GM18867 (cell line): ENCODE measurements around the gene OR2T2.
"Not testable (repeated sequence)": the region's sequence is repeated elsewhere in the genome, so short reads cannot be mapped to it uniquely, and the experiment has no call there.

Experiments used
- ATAC-seq: cut with Tn5 transposase; IDR thresholded peaks from one replicate; pipeline ENCODE4 v1.9.1; 2021; ENCODE audit warnings: mild to moderate bottlenecking, moderate library complexity; ENCODE audit not compliant: unreplicated experiment

The OR2T2 gene, protein sequence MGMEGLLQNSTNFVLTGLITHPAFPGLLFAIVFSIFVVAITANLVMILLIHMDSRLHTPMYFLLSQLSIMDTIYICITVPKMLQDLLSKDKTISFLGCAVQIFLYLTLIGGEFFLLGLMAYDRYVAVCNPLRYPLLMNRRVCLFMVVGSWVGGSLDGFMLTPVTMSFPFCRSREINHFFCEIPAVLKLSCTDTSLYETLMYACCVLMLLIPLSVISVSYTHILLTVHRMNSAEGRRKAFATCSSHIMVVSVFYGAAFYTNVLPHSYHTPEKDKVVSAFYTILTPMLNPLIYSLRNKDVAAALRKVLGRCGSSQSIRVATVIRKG

DNA sequence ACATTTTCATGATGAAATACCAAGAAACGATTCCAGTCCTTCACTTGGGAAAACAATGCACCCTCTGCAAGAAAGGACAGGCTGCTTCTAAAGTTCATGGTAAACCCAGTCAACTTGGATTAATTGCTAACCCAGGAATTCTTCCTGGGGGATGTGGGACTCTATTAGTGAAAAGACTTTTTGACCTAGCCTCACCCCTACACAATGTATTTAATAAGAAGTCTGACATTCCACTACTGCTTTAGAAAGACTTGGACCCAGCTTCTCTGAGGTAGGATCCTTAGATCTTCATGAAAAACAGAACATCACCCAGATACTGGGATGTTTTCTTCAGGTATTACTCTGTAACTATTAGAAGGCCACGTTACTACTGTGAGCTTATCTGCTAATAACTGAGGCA is at the start of gene OR2T2:
Gene OR2T2, plus strand, starts transcription at position 239 of the 400 bp plus-strand sequence. CDS start 7,161 bp downstream, outside the sequence.
- ATAC-seq = not testable (repeated sequence)

DNA sequence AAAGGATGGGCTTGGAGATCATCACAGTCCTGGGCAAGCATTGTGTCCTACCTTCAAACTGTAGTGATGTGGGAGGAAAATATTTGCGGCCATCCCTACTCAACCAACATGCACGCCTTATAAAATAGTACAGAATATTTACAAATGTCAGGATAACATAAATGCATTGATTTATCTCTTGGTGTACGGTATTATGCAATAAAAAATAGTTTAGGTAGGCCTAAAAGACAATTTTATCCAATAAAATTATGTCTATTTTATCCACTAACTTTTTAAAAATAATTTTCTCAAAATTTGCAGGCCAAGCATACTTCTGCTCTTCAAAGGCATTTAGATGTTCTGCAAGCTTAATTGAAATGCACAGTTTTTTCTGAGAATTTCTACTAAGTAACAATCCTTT is 42.7 kb upstream of the OR2T2 start, which contains the start of gene OR2T1:
Gene OR2T1, plus strand, starts transcription at position 301 of the 400 bp plus-strand sequence. CDS start 3,100 bp downstream, outside the sequence.
- no peak for ATAC-seq

DNA sequence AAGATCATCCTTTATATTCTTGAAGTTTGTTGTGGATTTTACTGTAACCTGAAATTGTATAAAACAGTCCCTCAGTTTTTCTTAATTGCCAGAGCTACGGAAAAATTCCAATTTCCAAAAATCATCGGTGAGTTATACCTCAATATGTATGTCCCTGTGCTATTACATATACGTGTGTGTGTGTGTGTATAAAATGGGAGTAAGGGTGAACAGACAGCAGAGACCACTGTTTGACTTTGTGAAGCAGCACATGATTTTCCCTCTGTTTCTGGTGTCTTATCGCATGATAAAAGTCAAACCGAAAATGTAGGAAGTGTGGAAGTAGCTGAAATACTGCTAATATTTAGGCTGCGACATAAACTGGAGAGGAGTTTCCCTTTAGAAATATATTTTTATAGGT is 41.4 kb upstream of the OR2T2 start:
- ATAC-seq = no peak

DNA sequence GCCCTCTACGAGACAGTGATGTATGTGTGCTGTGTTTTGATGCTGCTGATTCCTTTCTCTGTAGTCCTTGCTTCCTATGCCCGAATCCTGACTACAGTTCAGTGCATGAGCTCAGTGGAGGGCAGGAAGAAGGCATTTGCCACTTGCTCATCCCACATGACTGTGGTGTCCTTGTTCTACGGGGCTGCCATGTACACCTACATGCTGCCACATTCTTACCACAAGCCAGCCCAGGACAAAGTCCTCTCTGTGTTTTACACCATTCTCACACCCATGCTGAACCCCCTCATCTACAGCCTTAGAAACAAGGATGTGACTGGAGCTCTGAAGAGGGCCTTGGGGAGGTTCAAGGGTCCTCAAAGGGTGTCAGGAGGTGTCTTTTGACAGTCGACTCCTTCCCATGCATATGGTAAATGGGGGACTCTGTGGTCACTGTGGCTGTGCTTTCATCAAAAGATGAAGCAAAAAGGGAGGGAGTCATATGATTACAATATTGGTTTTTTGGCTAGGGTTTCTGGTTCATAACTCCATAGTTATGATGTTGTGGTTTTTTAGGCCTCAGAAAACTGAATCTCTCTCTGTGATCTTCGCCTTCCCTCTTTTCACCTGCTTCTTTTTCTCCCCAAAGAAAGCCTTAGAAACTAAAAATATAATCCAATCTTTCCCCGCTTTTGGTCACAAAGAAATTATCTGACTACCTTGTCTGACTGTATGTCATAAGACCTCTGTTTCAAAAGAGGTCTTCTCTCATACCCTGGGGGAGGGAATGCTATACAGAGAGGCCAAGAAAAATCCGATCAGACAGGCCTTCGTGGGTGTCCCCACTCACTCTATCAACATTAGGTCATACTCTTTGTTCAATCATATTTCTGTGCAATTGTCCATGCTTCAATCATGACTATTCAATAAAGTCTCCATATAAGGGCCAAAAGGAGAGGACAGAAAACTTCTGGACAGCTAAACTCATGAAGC is 38.4 kb upstream of the OR2T2 start:
- peak; percentile 73 for ATAC-seq

DNA sequence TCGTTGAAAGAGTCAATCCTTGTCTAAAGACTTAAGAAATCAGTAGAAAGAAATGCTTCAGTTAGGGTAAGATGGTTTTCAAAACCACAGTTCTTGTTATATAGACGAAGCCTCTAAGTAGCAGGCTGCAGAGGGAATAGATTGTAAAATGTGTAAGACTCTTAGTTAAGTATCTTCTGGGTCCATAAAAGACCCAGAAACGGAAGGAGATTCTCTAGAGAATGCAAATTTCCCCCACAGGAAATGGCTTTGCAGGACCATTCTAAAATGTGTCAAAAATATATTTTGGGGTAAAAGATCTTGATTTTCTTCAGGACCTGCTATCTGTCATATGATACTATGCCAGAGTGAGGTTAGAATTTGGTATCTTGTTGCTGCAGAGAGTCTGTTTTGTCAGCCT is 29.2 kb upstream of the OR2T2 start:
- peak; percentile 44 for ATAC-seq

DNA sequence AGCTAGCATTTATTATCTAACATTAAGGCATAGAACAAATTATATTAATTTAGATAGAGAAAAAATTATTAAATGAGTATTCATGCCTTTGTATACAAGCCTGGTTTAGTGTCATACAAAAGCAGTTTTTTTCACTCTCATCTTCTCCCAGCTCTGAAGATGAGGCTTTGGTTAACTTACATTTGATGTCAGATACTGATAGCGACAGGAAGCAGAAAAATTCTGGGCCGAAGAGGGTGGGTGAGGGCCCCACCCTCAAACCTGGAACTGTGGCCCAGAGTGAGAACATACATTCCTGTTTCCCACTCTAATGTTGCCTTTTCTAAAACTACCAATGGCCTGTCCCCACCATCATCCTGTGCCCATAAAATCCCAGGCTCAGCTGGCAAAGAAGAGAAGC is 27.6 kb upstream of the OR2T2 start:
- no peak for ATAC-seq

DNA sequence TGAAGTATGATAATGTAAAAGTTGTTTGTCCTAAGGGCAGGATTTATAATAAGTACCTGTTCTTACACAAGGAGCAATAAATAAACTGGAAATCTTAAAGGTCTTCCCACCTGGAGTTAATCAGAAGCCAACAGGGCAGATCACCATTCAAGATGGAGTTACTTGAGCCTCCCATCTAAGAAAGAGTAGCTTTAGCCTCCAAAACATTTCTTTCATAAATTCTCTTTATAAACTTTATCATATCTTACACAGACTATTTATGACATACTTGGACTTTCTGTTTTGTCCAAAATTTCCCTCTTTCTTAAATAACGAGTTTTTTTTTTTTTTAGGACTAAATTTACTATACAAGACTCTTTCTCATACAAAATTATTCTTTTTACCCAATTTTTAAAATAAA is 24.1 kb upstream of the OR2T2 start:
- no peak for ATAC-seq

DNA sequence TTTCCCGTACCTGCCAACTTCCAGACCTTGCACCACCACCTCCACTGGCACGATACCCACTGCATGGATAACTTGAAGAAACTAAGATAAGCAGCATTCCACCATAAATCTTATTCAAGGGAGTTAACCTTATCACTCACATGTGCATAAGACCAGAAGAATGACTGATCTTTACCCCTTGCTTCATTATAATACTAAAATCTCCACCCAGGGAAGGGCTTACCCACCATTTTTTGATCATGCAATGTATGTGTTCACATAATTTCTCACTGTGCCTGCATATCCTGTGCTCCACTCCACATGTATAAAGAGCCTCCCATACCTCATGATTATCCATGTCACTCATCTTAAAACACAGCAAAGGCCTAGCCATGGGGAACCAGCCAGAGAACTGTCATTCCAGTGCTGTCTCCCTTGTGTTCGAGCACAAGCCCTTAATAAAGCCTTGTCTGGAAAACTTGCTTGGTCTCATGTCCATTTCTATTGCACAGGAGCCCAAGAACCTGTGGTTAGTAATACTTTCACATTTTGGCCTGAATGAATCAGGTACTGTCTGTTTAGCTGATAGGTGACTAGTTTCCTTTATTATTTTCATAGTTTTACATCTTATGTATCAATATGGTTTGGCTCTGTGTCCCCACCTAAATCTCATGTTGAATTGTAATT is 17.8 kb upstream of the OR2T2 start:
- ATAC-seq = peak; percentile 43

DNA sequence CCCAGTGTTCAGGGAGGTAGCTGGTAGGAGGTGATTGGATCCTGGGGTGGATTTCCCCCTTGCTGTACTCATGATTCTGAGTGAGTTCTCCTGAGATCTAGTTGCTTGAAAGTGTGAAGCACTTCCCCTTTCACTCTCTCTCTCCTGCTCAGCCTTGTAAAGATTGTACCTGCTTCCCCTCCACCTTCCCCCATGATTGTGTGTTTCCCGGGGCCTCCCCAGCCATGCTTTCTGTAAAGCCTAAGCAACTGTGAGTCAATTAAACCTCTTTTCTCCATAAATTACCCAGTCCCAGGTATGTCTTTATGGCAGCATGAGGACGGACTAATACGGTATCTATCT is 17.3 kb upstream of the OR2T2 start:
- ATAC-seq = peak; percentile 81

DNA sequence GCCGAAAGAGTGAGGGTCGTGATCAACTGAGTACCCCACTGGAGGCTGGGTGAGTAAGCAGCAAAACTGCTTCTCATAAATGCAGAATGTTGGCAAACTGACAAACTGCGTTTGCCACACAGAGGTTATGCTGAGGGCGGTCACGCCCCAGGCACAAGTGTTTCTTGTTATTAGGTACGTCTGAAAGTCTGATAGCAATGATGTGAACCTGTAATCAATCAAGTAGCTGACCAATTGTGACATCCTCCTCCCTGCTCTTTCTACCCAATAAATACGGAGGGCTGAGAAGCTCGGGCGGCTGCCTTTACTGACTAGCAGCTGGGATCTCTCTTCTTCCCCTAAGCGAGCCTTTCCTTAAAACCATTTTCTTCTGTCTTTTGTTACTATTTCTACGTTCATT is 13.8 kb upstream of the OR2T2 start:
- ATAC-seq = peak; percentile 41

DNA sequence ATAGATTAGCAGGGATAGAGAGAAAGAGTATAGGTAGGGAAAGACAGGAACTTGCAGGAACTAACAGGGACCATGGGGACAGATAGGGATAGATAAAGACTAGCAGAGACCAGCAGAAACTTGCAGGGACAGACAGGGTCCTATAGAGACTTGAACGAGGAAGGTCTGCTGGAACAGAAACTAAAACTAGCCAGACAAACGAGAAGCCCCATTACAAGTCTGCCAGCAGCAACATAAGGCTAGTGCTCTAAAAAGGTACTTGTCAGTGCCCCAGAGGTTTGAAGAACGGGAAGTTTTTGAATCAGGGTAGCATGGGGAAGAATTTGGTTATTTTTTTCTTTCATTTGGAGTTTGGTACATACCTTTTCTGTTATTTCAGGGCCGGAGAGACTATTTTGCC is 13.2 kb upstream of the OR2T2 start:
- peak; percentile 59 for ATAC-seq

DNA sequence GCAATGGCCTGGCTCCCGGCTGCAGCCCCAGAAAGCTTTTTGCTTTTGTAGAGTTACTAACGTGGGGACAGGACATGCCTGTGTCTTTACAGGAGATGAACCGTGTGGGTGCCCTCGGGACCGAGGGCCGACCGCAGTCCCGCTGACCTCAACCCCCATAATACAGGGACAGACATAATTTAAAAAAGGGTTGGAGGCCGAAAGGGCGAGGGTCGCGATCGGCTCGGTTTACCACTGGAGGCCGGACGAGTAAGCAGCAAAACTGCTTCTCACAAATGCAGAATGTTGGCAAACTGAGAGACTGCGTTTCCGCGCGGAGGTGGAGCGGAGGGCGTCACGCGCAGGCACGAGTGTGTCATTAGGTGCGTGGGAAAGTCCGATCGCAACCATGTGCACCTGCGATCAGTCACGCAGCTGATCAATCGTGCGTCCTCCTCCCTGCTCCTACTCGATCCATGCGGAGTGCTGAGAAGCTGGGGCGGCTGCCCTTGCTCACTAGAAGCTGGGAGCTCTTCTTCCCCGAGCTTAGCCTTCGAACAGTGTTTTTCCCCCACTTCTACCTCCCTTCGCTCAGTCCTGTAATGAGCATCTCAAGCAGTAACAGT is 11.5 kb upstream of the OR2T2 start:
- ATAC-seq = not testable (repeated sequence)

DNA sequence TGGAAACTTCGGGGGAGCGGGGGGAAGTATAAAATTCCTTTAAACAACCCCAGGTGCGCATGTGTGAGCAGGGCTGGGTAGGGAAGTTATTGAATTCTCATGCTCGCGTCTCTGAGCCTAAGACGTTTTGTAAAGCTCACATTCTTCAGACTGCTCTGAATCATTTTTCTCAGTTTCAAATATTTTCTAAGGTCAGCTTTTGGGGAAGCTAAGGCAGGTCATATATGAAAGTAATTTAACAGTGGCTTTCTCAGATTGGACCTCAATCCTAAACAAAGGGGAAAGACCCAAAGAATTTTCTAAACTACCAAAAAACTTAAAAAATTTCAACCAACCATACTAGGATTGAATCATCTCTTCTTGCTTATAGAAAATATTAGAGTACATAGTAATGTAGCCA is 10.5 kb upstream of the OR2T2 start:
- ATAC-seq = not testable (repeated sequence)

DNA sequence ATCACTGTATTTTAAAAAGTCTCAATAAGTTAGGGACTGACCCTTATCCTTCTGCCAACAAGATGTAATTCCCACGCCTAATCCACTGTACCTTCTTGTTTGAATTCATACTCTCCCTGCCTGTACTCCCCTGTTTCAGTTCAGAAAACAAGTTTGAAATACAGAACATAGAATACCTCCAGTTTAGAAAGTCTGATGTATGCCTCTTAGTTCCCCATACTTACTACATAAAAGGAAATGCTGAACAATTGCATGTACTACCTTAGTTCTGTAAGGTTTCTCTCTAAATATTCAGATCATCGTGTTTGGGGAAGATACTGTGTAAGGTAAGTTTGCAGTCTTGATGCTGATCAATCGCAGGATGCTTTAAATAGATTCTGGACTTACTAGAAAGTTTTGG is 9.1 kb upstream of the OR2T2 start:
- peak; percentile 41 for ATAC-seq

DNA sequence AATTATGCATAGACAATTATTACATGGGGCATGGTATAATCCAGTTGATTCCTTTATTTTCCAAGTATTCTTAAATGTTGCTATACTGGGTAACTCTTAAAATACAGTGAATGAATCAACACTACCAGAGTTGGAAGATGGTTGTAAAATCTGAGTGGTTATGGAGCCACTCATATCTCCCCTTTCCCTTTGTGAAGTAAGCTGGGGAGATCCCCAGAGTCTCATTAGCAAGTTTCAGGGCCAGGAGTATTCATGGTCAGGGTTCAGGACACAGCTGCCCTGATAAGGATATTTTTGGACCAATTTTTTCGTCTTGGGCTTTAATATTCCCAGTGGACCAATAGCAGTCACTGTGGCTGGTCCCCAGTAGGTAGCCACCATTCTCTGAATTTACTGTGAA is 6.8 kb upstream of the OR2T2 start:
- not testable (repeated sequence) for ATAC-seq

DNA sequence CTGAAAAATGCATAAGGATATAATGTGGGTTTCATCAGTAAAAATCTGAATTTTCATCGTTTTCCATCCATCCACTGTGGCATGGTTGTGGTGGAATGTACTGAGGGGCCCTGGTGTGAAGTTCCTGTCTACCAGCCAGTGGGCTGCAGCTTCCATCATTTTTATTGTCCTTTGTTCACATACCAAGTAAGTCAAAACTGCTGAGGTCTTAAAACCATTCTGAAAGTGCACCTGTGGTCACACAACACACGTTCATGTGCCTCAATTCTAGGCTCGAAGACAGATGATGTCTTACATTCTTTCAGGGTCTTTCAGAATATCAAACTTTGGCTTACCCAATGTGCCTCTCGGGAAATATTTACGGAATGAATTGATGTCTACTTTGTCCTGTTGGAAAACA is 6.2 kb upstream of the OR2T2 start:
- ATAC-seq = not testable (repeated sequence)

DNA sequence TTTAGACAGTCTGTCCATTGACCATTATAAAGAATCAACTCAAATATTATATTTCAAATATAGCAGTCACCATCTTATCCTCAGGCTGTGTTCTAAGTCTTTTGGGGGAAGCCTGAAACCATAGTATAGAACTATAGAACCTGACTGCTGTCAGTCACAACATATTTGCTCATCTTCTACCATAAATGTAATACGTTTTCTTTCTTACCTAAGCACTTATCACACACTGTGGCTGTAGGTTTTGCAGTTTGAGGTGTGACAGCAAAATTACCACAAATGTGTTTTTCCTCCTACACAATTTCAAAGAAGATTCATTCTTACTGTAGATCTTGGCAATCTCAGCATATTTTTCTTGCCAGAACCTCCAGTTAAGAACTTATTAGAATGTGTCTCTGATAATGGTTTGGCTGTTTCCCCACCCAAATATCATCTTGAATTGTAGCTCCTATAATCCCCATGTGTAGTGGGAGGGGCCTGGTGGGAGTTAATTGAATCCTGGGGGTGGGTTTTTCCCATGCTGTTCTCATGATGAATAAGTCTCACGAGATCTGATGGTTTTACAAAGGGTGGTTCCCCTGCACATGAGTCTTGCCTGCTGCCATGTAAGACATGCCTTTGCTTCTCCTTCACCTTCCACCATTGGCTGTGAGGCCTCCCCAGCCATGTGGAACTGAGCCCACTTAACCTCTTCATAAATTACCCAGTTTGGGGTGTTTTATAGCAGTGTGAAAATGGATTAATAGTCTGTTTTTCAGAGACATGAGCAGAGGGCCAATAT is 2.7 kb upstream of the OR2T2 start:
- not testable (repeated sequence) for ATAC-seq

DNA sequence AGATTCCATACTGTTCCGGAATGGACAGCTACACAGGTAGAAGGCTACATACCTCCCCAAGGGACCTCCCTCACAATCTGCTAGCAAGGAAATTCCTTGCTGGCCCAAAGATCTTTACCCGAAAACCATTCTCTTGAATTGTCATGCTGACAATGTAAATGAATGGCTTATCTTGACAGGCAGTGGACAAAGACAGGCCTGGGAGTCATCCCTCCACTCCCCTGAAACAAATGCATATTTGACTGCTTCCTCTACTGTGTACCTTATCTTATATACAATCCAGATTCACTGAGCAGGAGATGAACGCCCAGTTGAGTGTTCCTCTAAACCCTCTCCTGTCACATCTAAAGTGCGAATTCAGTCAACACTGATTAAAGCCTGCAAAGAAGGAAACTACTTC is 834 bp upstream of the OR2T2 start:
- ATAC-seq = not testable (repeated sequence)

DNA sequence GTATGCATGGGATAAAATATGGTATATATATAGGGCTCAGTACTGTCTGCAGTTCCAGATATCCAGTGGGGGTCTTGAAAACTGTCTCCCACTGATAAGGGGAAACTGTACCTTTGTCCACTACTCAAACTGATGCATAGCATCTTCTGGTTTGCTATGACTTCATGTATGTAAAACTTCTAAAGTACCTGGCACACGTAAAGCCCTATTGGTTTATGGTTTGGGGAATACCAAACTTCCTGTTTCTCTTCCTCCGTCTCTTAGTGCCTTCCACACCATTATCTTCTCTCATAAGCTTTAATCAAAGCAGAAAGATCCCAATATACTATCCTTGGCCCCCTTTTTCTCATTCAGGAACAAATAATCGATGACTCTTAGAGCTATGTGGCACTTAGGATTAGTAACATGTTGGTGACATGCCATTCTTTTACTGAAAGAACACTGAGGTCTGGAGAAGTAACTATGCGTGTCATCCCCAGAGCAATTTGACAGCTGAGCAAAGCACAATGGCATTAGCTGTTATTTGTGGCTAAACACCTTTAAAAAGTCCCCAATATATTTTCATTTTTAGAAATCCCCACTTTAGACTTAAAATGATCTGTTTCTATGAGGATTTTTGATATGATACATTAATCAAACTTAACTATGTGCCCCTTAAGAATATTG is 3.1 kb downstream of the OR2T2 start:
- peak; percentile 47 for ATAC-seq
